Mesenchymal stem cell (in vitro differentiated cells and primary cell): ENCODE measurements around the gene ZNF280B.

ENCODE experiments used
- DNase-seq: peaks from one replicate; pipeline ENCODE4 v3.0.0-alpha.2; 2013
- H2AFZ ChIP-seq: one replicate; pipeline ENCODE4 v1.6.1; 2013; ENCODE audit warnings: low read depth, mild to moderate bottlenecking, control low read depth, inconsistent platforms, low read length, moderate library complexity
- H2AK5ac ChIP-seq: 2 replicates; pipeline ENCODE4 v1.6.1; 2013; ENCODE audit warnings: low read length, moderate library complexity, mild to moderate bottlenecking, inconsistent platforms; ENCODE audit not compliant: severe bottlenecking
- H2BK120ac ChIP-seq: one replicate; pipeline ENCODE4 v1.6.1; 2013; ENCODE audit warnings: low read depth, mild to moderate bottlenecking, inconsistent platforms, low read length, moderate library complexity
- H2BK12ac ChIP-seq, 2 experiments: one replicate each; pipeline ENCODE4 v1.6.1; 2013; ENCODE audit warnings: inconsistent platforms in 2 of 2, low read length in 2 of 2, mild to moderate bottlenecking in 2 of 2, moderate library complexity in 2 of 2, control low read depth in 1 of 2
- H2BK15ac ChIP-seq: one replicate; pipeline ENCODE4 v1.6.1; 2013; ENCODE audit warnings: mild to moderate bottlenecking, low read depth, inconsistent platforms; ENCODE audit not compliant: poor library complexity, severe bottlenecking
- H2BK5ac ChIP-seq: 2 replicates; pipeline ENCODE4 v1.6.1; 2013; ENCODE audit warnings: low read depth, mild to moderate bottlenecking, low read length, control low read depth, inconsistent platforms; ENCODE audit not compliant: poor library complexity, severe bottlenecking
- H3K14ac ChIP-seq, 2 experiments: one replicate each; pipeline ENCODE4 v1.6.1; 2013; ENCODE audit warnings: inconsistent platforms in 2 of 2, low read length in 2 of 2, control low read depth in 1 of 2, mild to moderate bottlenecking in 1 of 2, moderate library complexity in 1 of 2
- H3K18ac ChIP-seq, 2 experiments: one replicate each; pipeline ENCODE4 v1.6.1; 2013; ENCODE audit warnings: inconsistent platforms in 2 of 2, low read length in 2 of 2, control low read depth in 1 of 2, low read depth in 1 of 2, mild to moderate bottlenecking in 1 of 2
- H3K23ac ChIP-seq, 2 experiments: one replicate each; pipeline ENCODE4 v1.6.1; 2013; ENCODE audit warnings: inconsistent platforms in 2 of 2, low read length in 2 of 2, mild to moderate bottlenecking in 2 of 2, moderate library complexity in 2 of 2, control low read depth in 1 of 2
- H3K27ac ChIP-seq: 2 replicates; pipeline ENCODE4 v1.5.1; 2013; ENCODE audit warnings: mild to moderate bottlenecking, moderate library complexity, low read length, control low read depth, inconsistent platforms; ENCODE audit not compliant: poor library complexity, severe bottlenecking
- H3K27me3 ChIP-seq, 2 experiments: 2 replicates each; pipeline versions ENCODE4 v1.6.1 to v1.7.0; 2013; ENCODE audit warnings: low read length in 2 of 2, mild to moderate bottlenecking in 2 of 2, moderate library complexity in 2 of 2, control low read depth in 1 of 2, inconsistent platforms in 1 of 2; ENCODE audit not compliant: control insufficient read depth in 1 of 2, insufficient read depth in 1 of 2
- H3K36me3 ChIP-seq, 2 experiments: 2 replicates each; pipeline versions ENCODE4 v1.6.1 to v1.7.0; 2013; ENCODE audit warnings: low read length in 2 of 2, control low read depth in 1 of 2, inconsistent platforms in 1 of 2, low read depth in 1 of 2, mild to moderate bottlenecking in 1 of 2; ENCODE audit not compliant: insufficient read depth in 2 of 2, control insufficient read depth in 1 of 2
- H3K4ac ChIP-seq, 2 experiments: one replicate each; pipeline ENCODE4 v1.6.1; 2013; ENCODE audit warnings: inconsistent platforms in 2 of 2, low read length in 2 of 2, mild to moderate bottlenecking in 2 of 2, moderate library complexity in 2 of 2, control low read depth in 1 of 2, low read depth in 1 of 2
- H3K4me1 ChIP-seq: 2 replicates; pipeline ENCODE4 v1.6.1; 2013; ENCODE audit warnings: low read depth, low read length, control low read depth; ENCODE audit not compliant: control insufficient read depth, insufficient read depth
- H3K4me2 ChIP-seq: 2 replicates; pipeline ENCODE4 v1.6.1; 2013; ENCODE audit warnings: low read length, mild to moderate bottlenecking, inconsistent platforms; ENCODE audit not compliant: poor library complexity, severe bottlenecking
- H3K4me3 ChIP-seq, 2 experiments: 2 replicates each; pipeline versions ENCODE4 v1.5.1 to v1.7.0; 2013; ENCODE audit warnings: low read length in 2 of 2, mild to moderate bottlenecking in 2 of 2, control low read depth in 1 of 2, low read depth in 1 of 2; ENCODE audit not compliant: insufficient read depth in 1 of 2
- H3K79me1 ChIP-seq: replicated peaks from 2 replicates; pipeline ENCODE4 v1.6.1; 2013; ENCODE audit warnings: mild to moderate bottlenecking, control low read depth, low read length, inconsistent platforms; ENCODE audit not compliant: poor library complexity, severe bottlenecking
- H3K9ac ChIP-seq: 2 replicates; pipeline ENCODE4 v1.7.0; 2013; ENCODE audit warnings: mild to moderate bottlenecking, low read length, moderate library complexity
- H3K9me3 ChIP-seq: 2 replicates; pipeline ENCODE4 v1.7.0; 2013; ENCODE audit warnings: mild to moderate bottlenecking, low read length; ENCODE audit not compliant: control insufficient read depth
- H4K8ac ChIP-seq: one replicate; pipeline ENCODE4 v1.6.1; 2013; ENCODE audit warnings: inconsistent platforms, mild to moderate bottlenecking, low read length, moderate library complexity
- H4K91ac ChIP-seq: one replicate; pipeline ENCODE4 v1.6.1; 2013; ENCODE audit warnings: mild to moderate bottlenecking, low read length, inconsistent platforms
- WGBS: methylation state at CpG from one replicate; pipeline ENCODE4 v1.1.7; 2013; ENCODE audit warnings: mixed read lengths; 5-methylcytosine and 5-hydroxymethylcytosine counted together

ZNF280B gene

DNA sequence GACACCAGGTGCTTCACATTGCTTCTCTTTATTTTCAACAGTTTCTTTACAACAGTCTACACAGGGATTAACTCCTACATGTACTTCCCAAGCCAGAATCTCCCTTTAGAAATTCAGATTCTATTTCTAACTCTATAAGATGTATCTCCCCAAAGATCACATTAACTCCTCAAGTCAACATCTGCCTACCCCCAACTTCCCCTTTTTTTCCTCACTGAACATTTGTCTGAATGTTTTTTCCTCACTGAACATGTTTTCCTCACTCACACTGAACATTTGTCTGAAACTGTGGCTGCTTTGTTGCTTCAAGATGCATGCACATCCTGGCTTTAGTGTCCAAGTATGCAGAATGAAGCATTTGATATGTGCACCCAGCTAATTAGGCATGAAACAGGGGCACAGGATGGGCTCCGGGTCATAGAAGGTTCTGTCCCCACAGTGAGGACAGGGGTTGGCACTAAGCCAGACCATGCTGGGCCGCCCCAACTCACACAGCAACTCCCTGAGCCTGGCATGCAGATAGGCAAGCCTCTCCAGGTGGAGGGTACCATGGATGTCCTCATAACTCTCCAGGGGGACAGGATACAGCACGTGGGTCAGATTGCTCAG is 39.3 kb upstream of the ZNF280B start:
- 37% methylated on average over 3 of the region's 3 CpGs for WGBS

GRCh38 chr22:22547226-22547625 is 38.7 kb upstream of the ZNF280B start:
- H3K27ac ChIP-seq, result no peak overlapping the region
- no peak overlapping the region for H2BK120ac ChIP-seq
- H2BK15ac ChIP-seq, result no peak overlapping the region
- no peak overlapping the region for H2BK12ac ChIP-seq
- WGBS, result 91% methylated on average over 2 of the region's 3 CpGs
- H2AK5ac ChIP-seq, result no peak overlapping the region
- no peak overlapping the region for H4K8ac ChIP-seq
- H3K4me2 ChIP-seq, result no peak overlapping the region
- H3K23ac ChIP-seq, result no peak overlapping the region
- H3K9ac ChIP-seq, result no peak overlapping the region
- no peak overlapping the region for H3K18ac ChIP-seq
- no peak overlapping the region for H3K14ac ChIP-seq
- peaks cover 7 to 58% of the 10 kb centered on the region in 2 experiments for H3K27me3 ChIP-seq
- no peaks in the 10 kb centered on the region for H3K9me3 ChIP-seq
- H3K36me3 ChIP-seq, result no peaks in the 10 kb centered on the region
- H3K4me3 ChIP-seq, result no peak overlapping the region
- H4K91ac ChIP-seq, result no peak overlapping the region
- H3K4ac ChIP-seq, result no peak overlapping the region
- H3K4me1 ChIP-seq, result no peaks in the 10 kb centered on the region
- no peaks in the 10 kb centered on the region for H3K79me1 ChIP-seq
- DNase-seq, result no peak
- no peak overlapping the region for H2BK5ac ChIP-seq
- H2AFZ ChIP-seq, result no peak overlapping the region

More for the DNA sequence above, 39.3 kb upstream of the ZNF280B start:
- Histone ChIP-seq H2BK12ac (no peak overlapping the region), H4K8ac (no peak overlapping the region), H2BK15ac (no peak overlapping the region), H3K27me3 (peaks cover 7 to 57% of the 10 kb centered on the region in 2 experiments), H3K14ac (no peak overlapping the region), H3K36me3 (no peaks in the 10 kb centered on the region), H3K79me1 (no peaks in the 10 kb centered on the region), H2AK5ac (no peak overlapping the region), H3K27ac (no peak overlapping the region), H3K4me2 (no peak overlapping the region), H3K9ac (no peak overlapping the region), H3K4me3 (no peak overlapping the region), H2BK5ac (no peak overlapping the region), H2BK120ac (no peak overlapping the region), H3K18ac (no peak overlapping the region), H3K4ac (no peak overlapping the region), H3K9me3 (no peaks in the 10 kb centered on the region), H3K23ac (no peak overlapping the region), H4K91ac (no peak overlapping the region), H2AFZ (no peak overlapping the region), H3K4me1 (no peaks in the 10 kb centered on the region)
- DNase-seq, result no peak

GRCh38 chr22:22546490-22546889 is 37.9 kb upstream of the ZNF280B start:
- Histone ChIP-seq H2BK120ac (no peak overlapping the region), H3K79me1 (no peaks in the 10 kb centered on the region), H3K27me3 (peaks cover 7 to 60% of the 10 kb centered on the region in 2 experiments), H3K23ac (no peak overlapping the region), H3K4me1 (no peaks in the 10 kb centered on the region), H3K4ac (no peak overlapping the region), H3K4me2 (no peak overlapping the region), H3K14ac (no peak overlapping the region), H4K91ac (no peak overlapping the region), H3K18ac (no peak overlapping the region), H3K9me3 (no peaks in the 10 kb centered on the region), H2AK5ac (no peak overlapping the region), H2BK15ac (no peak overlapping the region), H2BK12ac (no peak overlapping the region), H2BK5ac (no peak overlapping the region), H3K27ac (no peak overlapping the region), H2AFZ (no peak overlapping the region), H3K9ac (no peak overlapping the region), H3K4me3 (no peak overlapping the region), H3K36me3 (no peaks in the 10 kb centered on the region), H4K8ac (no peak overlapping the region)
- WGBS, result 81% methylated on average over 5 of the region's 5 CpGs
- no peak for DNase-seq

GRCh38 chr22:22545084-22545483 is 36.5 kb upstream of the ZNF280B start:
- H4K91ac ChIP-seq, result no peak overlapping the region
- H3K79me1 ChIP-seq, result no peaks in the 10 kb centered on the region
- H2BK15ac ChIP-seq, result no peak overlapping the region
- H3K18ac ChIP-seq, result no peak overlapping the region
- no peaks in the 10 kb centered on the region for H3K4me1 ChIP-seq
- no peak overlapping the region for H2BK12ac ChIP-seq
- no peak overlapping the region for H3K4me3 ChIP-seq
- peaks cover 7 to 45% of the 10 kb centered on the region in 2 experiments for H3K27me3 ChIP-seq
- 79% methylated on average over 2 of the region's 2 CpGs for WGBS
- no peak overlapping the region for H3K9ac ChIP-seq
- H2AK5ac ChIP-seq, result no peak overlapping the region
- H3K9me3 ChIP-seq, result no peaks in the 10 kb centered on the region
- H4K8ac ChIP-seq, result no peak overlapping the region
- no peaks in the 10 kb centered on the region for H3K36me3 ChIP-seq
- no peak overlapping the region for H3K14ac ChIP-seq
- no peak overlapping the region for H2AFZ ChIP-seq
- H2BK120ac ChIP-seq, result no peak overlapping the region
- no peak overlapping the region for H3K4me2 ChIP-seq
- no peak overlapping the region for H3K23ac ChIP-seq
- no peak for DNase-seq
- no peak overlapping the region for H3K27ac ChIP-seq
- no peak overlapping the region for H3K4ac ChIP-seq
- H2BK5ac ChIP-seq, result no peak overlapping the region
